Stimulated activated CD4-positive, alpha-beta T cell treated with anti-CD3 and anti-CD28 coated beads, Interleukin-12 subunit alpha, Interleukin-12 subunit beta, amount 100 ng/mL, for 24 hours (primary cell): Measurements from ENCODE around the gene JSRP1.

Source experiments
- DNase-seq, 2 experiments: peaks; one replicate each; pipeline ENCODE4 v3.0.0-alpha.2; 2020; ENCODE audit warnings: low read depth in 2 of 2

The JSRP1 gene

GRCh38 chr19:2232286-2233151 lies 23.7 kb downstream of the JSRP1 start:
- DNase-seq: no peak

- no peak for DNase-seq
Measured at GRCh38 chr19:2231621-2232221, 24.5 kb downstream of the JSRP1 start.

GRCh38 chr19:2230807-2231533 lies 25.2 kb downstream of the JSRP1 start:
- no peak for DNase-seq

- no peak for DNase-seq
Measured at GRCh38 chr19:2230033-2230531, 26.1 kb downstream of the JSRP1 start.

GRCh38 chr19:2229103-2230032 lies 26.8 kb downstream of the JSRP1 start:
- DNase-seq: no peak

GRCh38 chr19:2228157-2229030 lies 27.8 kb downstream of the JSRP1 start:
- DNase-seq: no peak

- DNase-seq: no peak
Measured at GRCh38 chr19:2227415-2228156, 28.6 kb downstream of the JSRP1 start.

GRCh38 chr19:2226840-2227360 lies 29.3 kb downstream of the JSRP1 start:
- DNase-seq: no peak

GRCh38 chr19:2226051-2226839 lies 30.0 kb downstream of the JSRP1 start:
- DNase-seq: no peak

GRCh38 chr19:2225415-2226050 lies 30.7 kb downstream of the JSRP1 start:
- DNase-seq: no peak

- DNase-seq: no peak
Measured at GRCh38 chr19:2224754-2225349, 31.4 kb downstream of the JSRP1 start.

- DNase-seq: no peak
Measured at GRCh38 chr19:2223959-2224358, 32.3 kb downstream of the JSRP1 start.

- no peak for DNase-seq
Measured at GRCh38 chr19:2223391-2223790, 32.8 kb downstream of the JSRP1 start.

GRCh38 chr19:2221918-2222317 lies 34.3 kb downstream of the JSRP1 start:
- DNase-seq: no peak

GRCh38 chr19:2221250-2221831 lies 34.9 kb downstream of the JSRP1 start:
- DNase-seq: no peak

- DNase-seq: no peak
Measured at GRCh38 chr19:2219726-2220125, 36.5 kb downstream of the JSRP1 start.

- DNase-seq: no peak
Measured at GRCh38 chr19:2217591-2217990, 38.6 kb downstream of the JSRP1 start.
